ENCODE data around the gene MRPL16. TPM values are rescaled to one million over a fixed set of nuclear protein-coding genes. Genes with fewer than 3 reads are reported as not detected.

MRPL16 gene
- total RNA-seq (2021) (78.9 to 85.6 TPM (median 83.9 TPM) in 3 replicates), Bru-seq, nascent RNA (percentile 95 among the genes with signal in this experiment)
- long read RNA-seq, experiment 1, transcript MRPL16-201 (4 exons, 1,182 nt), result major isoform, 264 of 296 reads
- long read RNA-seq, experiment 1, partial matches to known transcripts, result 6 of 296 reads
- long read RNA-seq, experiment 1, other reads (novel, unspliced or antisense), result 24 of 296 reads
- long read RNA-seq, experiment 2, transcript MRPL16-201 (4 exons, 1,182 nt), result major isoform, 97 of 121 reads
- long read RNA-seq, experiment 2, partial matches to known transcripts, result 8 of 121 reads
- long read RNA-seq, experiment 2, other reads (novel, unspliced or antisense), result 16 of 121 reads
- long read RNA-seq, experiment 3, transcript MRPL16-201 (4 exons, 1,182 nt), result major isoform, 421 of 442 reads
- long read RNA-seq, experiment 3, transcript MRPL16-204 (4 exons, 574 nt), result minor isoform, 6 of 442 reads
- long read RNA-seq, experiment 3, partial matches to known transcripts, result 4 of 442 reads
- long read RNA-seq, experiment 3, other reads (novel, unspliced or antisense), result 11 of 442 reads

DNA sequence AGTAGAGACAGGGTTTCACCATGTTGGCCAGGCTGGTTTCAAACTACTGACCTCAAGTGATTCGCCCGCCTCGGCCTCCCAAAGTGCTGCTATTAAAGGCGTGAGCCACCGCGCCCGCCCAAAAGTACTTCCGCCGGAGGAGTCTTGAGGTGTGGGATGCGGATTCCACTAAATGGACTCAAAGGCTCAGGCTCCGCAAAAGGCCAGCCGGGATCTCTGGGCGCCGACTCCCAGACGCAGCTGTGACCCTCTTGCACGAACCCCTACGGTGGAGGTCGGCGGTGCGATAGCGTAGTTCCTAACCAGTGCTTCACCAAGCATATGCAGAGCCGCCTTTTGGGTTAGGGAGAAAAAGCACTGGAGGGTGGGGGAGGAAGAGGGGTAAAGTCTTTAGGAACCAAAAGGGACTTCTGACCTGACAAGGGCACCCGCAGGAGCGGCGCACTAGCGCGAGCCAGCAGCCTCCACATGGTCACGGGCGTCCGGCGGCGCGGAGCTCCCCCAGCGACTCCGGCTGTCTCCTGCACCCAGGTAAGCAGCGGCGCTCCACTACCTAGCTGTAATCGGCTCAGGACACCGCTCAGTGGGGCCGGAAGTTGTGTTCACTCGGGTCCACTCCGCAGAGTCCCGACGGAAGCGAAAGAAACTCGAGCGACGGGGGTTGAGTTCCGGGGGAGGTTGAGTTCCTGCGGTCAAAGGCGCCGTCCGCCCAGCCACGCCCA, at the start of gene MRPL16:
MRPL16 (minus strand) TSS at position 590 of the 722 bp plus-strand sequence; CDS start at position 470, 120 bp downstream.
- peak within 1 kb of the TSS; percentile 80 for H3K27ac Mint-ChIP-seq
- peaks cover 44% of the 10 kb centered on the region for H3K4me1 Mint-ChIP-seq
- H3K4me3 Mint-ChIP-seq, result peak within 1 kb of the TSS; percentile 92
- ChIA-PET POLR2A (interaction anchor here (0.6 to 1.4 kb wide), 3 partner anchors 8 to 156 kb away, joined by 3 to 6 read pairs (median 4); partner anchors contain the start of gene PATL1), CTCF (interaction anchor here (0.9 to 3.3 kb wide), 4 partner anchors 38 to 752 kb away, joined by 3 to 18 read pairs (median 5); partner anchors contain the start of gene STX3)
- DNase-seq (ENCODE audit: low spot score) (peak; percentile 88), ATAC-seq (peak; percentile 97)
- no peaks in the 10 kb centered on the region for H3K27me3 Mint-ChIP-seq (ENCODE audit: low read depth)
- H3K36me3 Mint-ChIP-seq, result peaks cover 24% of the 10 kb centered on the region
- H3K9me3 Mint-ChIP-seq, result no peaks in the 10 kb centered on the region
- TF ChIP-seq GABPB1 (CRISPR knock-in tag; IDR thresholded peaks at IDR 0.05), result peak; percentile 81
- TF ChIP-seq, protein P1, sequence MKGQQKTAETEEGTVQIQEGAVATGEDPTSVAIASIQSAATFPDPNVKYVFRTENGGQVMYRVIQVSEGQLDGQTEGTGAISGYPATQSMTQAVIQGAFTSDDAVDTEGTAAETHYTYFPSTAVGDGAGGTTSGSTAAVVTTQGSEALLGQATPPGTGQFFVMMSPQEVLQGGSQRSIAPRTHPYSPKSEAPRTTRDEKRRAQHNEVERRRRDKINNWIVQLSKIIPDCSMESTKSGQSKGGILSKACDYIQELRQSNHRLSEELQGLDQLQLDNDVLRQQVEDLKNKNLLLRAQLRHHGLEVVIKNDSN (CRISPR knock-in tag; IDR thresholded peaks at IDR 0.05), result peak; percentile 52; the same call in 1 of the 2 replicates
- 0 out of 2 replicates have a peak, but pooled peaks have one; percentile 32 for TF ChIP-seq TP53 (CRISPR knock-in tag; IDR thresholded peaks at IDR 0.05)
- peak; percentile 77; the same call in 1 of the 2 replicates for TF ChIP-seq HMGXB4 (CRISPR knock-in tag; IDR thresholded peaks at IDR 0.05)
- TF ChIP-seq FOXK1 (CRISPR knock-in tag; IDR thresholded peaks at IDR 0.05), result peak; percentile 92
- TF ChIP-seq RORB (CRISPR knock-in tag; IDR thresholded peaks at IDR 0.05), result no peak
- TF ChIP-seq NFATC4 (CRISPR knock-in tag; IDR thresholded peaks at IDR 0.05), result no peak
- TF ChIP-seq KAT7 (CRISPR knock-in tag; IDR thresholded peaks at IDR 0.05; ENCODE audit: borderline replicate concordance), result 0 out of 2 replicates have a peak, but pooled peaks have one; percentile 40
- TF ChIP-seq ETV6 (CRISPR knock-in tag; IDR thresholded peaks at IDR 0.05), result peak; percentile 77
- TF ChIP-seq, protein P2, sequence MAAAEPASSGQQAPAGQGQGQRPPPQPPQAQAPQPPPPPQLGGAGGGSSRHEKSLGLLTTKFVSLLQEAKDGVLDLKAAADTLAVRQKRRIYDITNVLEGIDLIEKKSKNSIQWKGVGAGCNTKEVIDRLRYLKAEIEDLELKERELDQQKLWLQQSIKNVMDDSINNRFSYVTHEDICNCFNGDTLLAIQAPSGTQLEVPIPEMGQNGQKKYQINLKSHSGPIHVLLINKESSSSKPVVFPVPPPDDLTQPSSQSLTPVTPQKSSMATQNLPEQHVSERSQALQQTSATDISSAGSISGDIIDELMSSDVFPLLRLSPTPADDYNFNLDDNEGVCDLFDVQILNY (CRISPR knock-in tag; IDR thresholded peaks at IDR 0.05), result peak; percentile 45; the same call in 1 of the 2 replicates
- peak; percentile 85 for TF ChIP-seq TEAD1 (CRISPR knock-in tag; IDR thresholded peaks at IDR 0.05)
- peak; percentile 55; the same call in 1 of the 2 replicates for TF ChIP-seq FOXP1 (CRISPR knock-in tag; IDR thresholded peaks at IDR 0.05; ENCODE audit: borderline replicate concordance)
- peak; percentile 81 for TF ChIP-seq SP1 (CRISPR knock-in tag; conservative IDR thresholded peaks at IDR 0.05)
- no peak; the same call in 1 of the 2 replicates for TF ChIP-seq ZNF263 (CRISPR knock-in tag; IDR thresholded peaks at IDR 0.05; ENCODE audit: low read depth)
- TF ChIP-seq RELA (CRISPR knock-in tag; IDR thresholded peaks at IDR 0.05; ENCODE audit: borderline replicate concordance), result 0 out of 2 replicates have a peak, but pooled peaks have one; percentile 54
- TF ChIP-seq FOXP4 (CRISPR knock-in tag; IDR thresholded peaks at IDR 0.05), result peak; percentile 78; the same call in 1 of the 2 replicates
- TF ChIP-seq, protein P3, sequence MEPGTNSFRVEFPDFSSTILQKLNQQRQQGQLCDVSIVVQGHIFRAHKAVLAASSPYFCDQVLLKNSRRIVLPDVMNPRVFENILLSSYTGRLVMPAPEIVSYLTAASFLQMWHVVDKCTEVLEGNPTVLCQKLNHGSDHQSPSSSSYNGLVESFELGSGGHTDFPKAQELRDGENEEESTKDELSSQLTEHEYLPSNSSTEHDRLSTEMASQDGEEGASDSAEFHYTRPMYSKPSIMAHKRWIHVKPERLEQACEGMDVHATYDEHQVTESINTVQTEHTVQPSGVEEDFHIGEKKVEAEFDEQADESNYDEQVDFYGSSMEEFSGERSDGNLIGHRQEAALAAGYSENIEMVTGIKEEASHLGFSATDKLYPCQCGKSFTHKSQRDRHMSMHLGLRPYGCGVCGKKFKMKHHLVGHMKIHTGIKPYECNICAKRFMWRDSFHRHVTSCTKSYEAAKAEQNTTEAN (CRISPR knock-in tag; IDR thresholded peaks at IDR 0.05), result 0 out of 2 replicates have a peak, but pooled peaks have one; percentile 54
- no peak for TF ChIP-seq CREB1 (CRISPR knock-in tag; IDR thresholded peaks at IDR 0.05)
- TF ChIP-seq CREM (CRISPR knock-in tag; IDR thresholded peaks at IDR 0.05), result peak; percentile 71
- TF ChIP-seq PRRX2 (CRISPR knock-in tag; IDR thresholded peaks at IDR 0.05), result 0 out of 2 replicates have a peak, but pooled peaks have one; percentile 38
- TF ChIP-seq, protein P4, sequence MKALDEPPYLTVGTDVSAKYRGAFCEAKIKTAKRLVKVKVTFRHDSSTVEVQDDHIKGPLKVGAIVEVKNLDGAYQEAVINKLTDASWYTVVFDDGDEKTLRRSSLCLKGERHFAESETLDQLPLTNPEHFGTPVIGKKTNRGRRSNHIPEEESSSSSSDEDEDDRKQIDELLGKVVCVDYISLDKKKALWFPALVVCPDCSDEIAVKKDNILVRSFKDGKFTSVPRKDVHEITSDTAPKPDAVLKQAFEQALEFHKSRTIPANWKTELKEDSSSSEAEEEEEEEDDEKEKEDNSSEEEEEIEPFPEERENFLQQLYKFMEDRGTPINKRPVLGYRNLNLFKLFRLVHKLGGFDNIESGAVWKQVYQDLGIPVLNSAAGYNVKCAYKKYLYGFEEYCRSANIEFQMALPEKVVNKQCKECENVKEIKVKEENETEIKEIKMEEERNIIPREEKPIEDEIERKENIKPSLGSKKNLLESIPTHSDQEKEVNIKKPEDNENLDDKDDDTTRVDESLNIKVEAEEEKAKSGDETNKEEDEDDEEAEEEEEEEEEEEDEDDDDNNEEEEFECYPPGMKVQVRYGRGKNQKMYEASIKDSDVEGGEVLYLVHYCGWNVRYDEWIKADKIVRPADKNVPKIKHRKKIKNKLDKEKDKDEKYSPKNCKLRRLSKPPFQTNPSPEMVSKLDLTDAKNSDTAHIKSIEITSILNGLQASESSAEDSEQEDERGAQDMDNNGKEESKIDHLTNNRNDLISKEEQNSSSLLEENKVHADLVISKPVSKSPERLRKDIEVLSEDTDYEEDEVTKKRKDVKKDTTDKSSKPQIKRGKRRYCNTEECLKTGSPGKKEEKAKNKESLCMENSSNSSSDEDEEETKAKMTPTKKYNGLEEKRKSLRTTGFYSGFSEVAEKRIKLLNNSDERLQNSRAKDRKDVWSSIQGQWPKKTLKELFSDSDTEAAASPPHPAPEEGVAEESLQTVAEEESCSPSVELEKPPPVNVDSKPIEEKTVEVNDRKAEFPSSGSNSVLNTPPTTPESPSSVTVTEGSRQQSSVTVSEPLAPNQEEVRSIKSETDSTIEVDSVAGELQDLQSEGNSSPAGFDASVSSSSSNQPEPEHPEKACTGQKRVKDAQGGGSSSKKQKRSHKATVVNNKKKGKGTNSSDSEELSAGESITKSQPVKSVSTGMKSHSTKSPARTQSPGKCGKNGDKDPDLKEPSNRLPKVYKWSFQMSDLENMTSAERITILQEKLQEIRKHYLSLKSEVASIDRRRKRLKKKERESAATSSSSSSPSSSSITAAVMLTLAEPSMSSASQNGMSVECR (CRISPR knock-in tag; IDR thresholded peaks at IDR 0.05; ENCODE audit: borderline replicate concordance), result peak; percentile 58; the same call in 1 of the 2 replicates
- TF ChIP-seq, protein P5, sequence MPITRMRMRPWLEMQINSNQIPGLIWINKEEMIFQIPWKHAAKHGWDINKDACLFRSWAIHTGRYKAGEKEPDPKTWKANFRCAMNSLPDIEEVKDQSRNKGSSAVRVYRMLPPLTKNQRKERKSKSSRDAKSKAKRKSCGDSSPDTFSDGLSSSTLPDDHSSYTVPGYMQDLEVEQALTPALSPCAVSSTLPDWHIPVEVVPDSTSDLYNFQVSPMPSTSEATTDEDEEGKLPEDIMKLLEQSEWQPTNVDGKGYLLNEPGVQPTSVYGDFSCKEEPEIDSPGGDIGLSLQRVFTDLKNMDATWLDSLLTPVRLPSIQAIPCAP (CRISPR knock-in tag; IDR thresholded peaks at IDR 0.05), result 0 out of 2 replicates have a peak, but pooled peaks have one; percentile 63
